ENCODE data around the gene CCDC9B.

The CCDC9B gene

GRCh38 chr15:40298216-40298935 lies 42.4 kb downstream of the CCDC9B start:
- DNase-seq (ENCODE audit: insufficient read length, low spot score) = no peak
- FAIRE-seq = no peak
- TF ChIP-seq POLR2A (IDR thresholded peaks at IDR 0.05; ENCODE audit: low read depth, low read length) = no peak

GRCh38 chr15:40297356-40297755 lies 43.4 kb downstream of the CCDC9B start:
- DNase-seq (ENCODE audit: insufficient read length, low spot score) (no peak), FAIRE-seq (no peak)

GRCh38 chr15:40296561-40297230 lies 44.0 kb downstream of the CCDC9B start:
- FAIRE-seq (no peak), DNase-seq (ENCODE audit: insufficient read length, low spot score) (no peak)
- TF ChIP-seq POLR2A (IDR thresholded peaks at IDR 0.05; ENCODE audit: low read depth, low read length) = no peak

More at GRCh38 chr15:40297356-40297755, 43.4 kb downstream of the CCDC9B start:
- TF ChIP-seq POLR2A (IDR thresholded peaks at IDR 0.05; ENCODE audit: low read depth, low read length) = no peak

GRCh38 chr15:40295877-40296560 lies 44.7 kb downstream of the CCDC9B start:
- TF ChIP-seq POLR2A (IDR thresholded peaks at IDR 0.05; ENCODE audit: low read depth, low read length) = no peak
- DNase-seq (ENCODE audit: insufficient read length, low spot score) = no peak

GRCh38 chr15:40295297-40295696 lies 45.4 kb downstream of the CCDC9B start:
- DNase-seq (ENCODE audit: insufficient read length, low spot score) = no peak
- TF ChIP-seq POLR2A (IDR thresholded peaks at IDR 0.05; ENCODE audit: low read depth, low read length) = no peak
- FAIRE-seq = no peak

More at GRCh38 chr15:40295877-40296560, 44.7 kb downstream of the CCDC9B start:
- FAIRE-seq = no peak

GRCh38 chr15:40293905-40294895 lies 46.5 kb downstream of the CCDC9B start:
- DNase-seq (ENCODE audit: insufficient read length, low spot score) = no peak
- no peak for TF ChIP-seq POLR2A (IDR thresholded peaks at IDR 0.05; ENCODE audit: low read depth, low read length)
- FAIRE-seq = no peak

GRCh38 chr15:40293006-40293405 lies 47.7 kb downstream of the CCDC9B start:
- FAIRE-seq (no peak), DNase-seq (ENCODE audit: insufficient read length, low spot score) (no peak)
- TF ChIP-seq POLR2A (IDR thresholded peaks at IDR 0.05; ENCODE audit: low read depth, low read length) = no peak

- DNase-seq (ENCODE audit: insufficient read length, low spot score) (no peak), FAIRE-seq (no peak)
- TF ChIP-seq POLR2A (IDR thresholded peaks at IDR 0.05; ENCODE audit: low read depth, low read length) = no peak
These were observed 48.5 kb downstream of the CCDC9B start for GRCh38 chr15:40292246-40292645.

- no peak for TF ChIP-seq POLR2A (IDR thresholded peaks at IDR 0.05; ENCODE audit: low read depth, low read length)
- DNase-seq (ENCODE audit: insufficient read length, low spot score) = no peak
- FAIRE-seq = no peak
These were observed 49.7 kb downstream of the CCDC9B start for GRCh38 chr15:40290918-40291574.

GRCh38 chr15:40290545-40290917 lies 50.2 kb downstream of the CCDC9B start:
- FAIRE-seq (no peak), DNase-seq (ENCODE audit: insufficient read length, low spot score) (no peak)
- no peak for TF ChIP-seq POLR2A (IDR thresholded peaks at IDR 0.05; ENCODE audit: low read depth, low read length)

- no peak for TF ChIP-seq POLR2A (IDR thresholded peaks at IDR 0.05; ENCODE audit: low read depth, low read length)
- DNase-seq (ENCODE audit: insufficient read length, low spot score) (no peak), FAIRE-seq (no peak)
These were observed 51.5 kb downstream of the CCDC9B start for GRCh38 chr15:40289140-40289775.

- FAIRE-seq = no peak
These were observed 52.8 kb downstream of the CCDC9B start for GRCh38 chr15:40287968-40288367.

More at GRCh38 chr15:40287968-40288367, 52.8 kb downstream of the CCDC9B start:
- TF ChIP-seq POLR2A (IDR thresholded peaks at IDR 0.05; ENCODE audit: low read depth, low read length) = no peak
- DNase-seq (ENCODE audit: insufficient read length, low spot score) = no peak

Data from H54 (cell line).